Stimulated activated CD4-positive, alpha-beta T cell treated with anti-CD3 and anti-CD28 coated beads, Interleukin-1b, Interleukin-23, amount 100 ng/mL, for 1 hour (primary cell): Measurements from ENCODE around the gene CACNA1F.

Experiments used
- DNase-seq, 2 donors: peaks; one replicate each; pipeline ENCODE4 v3.0.0-alpha.2; 2020; ENCODE audit warnings: low read depth in 2 of 2

CACNA1F gene

DNA sequence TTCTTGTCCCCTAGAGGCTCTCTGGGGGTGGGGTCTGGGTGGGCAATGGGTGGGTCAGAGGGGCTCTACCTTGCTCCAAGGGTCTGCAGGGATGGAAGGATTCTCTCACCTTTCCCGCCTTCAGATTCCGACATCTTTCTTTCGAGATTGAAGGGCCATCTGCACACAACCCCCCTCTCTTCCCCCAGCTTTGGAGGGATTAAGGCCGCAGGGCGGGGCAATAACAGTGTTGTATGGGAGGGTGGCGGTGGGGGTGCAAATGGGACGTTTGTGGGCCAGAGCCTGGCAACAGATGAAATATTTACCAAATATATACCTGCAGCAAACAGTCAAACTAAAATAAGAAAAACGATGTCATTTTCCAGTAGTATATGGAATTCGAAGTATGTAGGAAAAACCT lies at the start of gene CACNA1F:
Gene CACNA1F (minus strand): TSS at position 165 of the 400 bp plus-strand sequence. CDS start 31 bp downstream, at position 134.
- DNase-seq: no peak

DNA sequence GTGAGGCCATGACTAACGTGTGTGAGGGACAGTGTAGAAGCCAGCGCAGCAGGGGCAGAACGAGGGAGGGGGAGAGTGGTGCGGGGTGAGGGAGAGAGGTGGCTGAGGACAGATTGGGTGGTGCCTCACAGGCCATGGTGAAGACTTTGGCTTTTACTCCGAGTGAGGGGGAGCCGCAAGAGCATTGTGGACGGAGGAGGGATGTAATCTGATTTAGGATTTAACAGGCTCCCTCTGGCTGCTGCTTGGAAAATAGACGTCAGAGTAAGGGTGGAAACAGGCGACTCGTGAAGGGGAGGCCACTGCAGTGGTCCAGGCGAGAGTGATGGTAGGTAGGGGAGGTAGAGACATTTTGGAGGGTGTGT lies 49.5 kb upstream of the CACNA1F start:
- no peak for DNase-seq

DNA sequence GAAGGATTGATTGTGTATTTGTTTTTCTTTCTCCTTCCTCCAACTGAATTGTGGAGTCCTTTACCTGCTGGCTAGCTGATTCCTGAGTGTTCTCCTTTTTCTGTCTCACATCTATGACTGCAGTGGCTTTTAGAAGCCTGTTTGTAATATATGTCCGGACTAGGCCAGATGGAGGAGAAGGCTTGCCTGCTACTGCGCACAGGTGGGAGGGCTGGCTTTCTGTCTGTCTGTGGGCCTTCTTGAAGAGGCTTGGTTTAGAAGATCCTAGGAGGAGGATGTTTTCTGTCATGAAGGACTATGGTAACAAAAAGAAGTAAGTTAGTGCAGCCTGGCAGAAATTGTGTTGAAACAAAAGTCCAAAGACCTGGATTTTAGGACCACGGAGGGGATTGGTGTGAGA lies 44.9 kb upstream of the CACNA1F start:
- no peak for DNase-seq

DNA sequence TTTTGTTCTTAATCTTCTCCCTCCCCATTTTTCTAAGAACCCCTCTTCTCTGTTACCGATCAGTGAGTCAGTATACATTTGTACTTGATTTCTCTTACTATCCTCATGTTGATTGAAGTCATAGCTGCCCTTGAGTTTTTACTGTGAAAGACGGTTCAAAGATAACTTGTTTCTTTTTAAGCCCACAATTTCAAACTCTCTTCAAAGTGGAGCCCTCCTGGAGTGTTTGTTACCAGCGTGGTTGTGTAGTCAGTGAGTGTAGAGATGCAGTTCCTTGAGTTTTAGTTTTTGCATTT lies 44.3 kb upstream of the CACNA1F start:
- no peak for DNase-seq

DNA sequence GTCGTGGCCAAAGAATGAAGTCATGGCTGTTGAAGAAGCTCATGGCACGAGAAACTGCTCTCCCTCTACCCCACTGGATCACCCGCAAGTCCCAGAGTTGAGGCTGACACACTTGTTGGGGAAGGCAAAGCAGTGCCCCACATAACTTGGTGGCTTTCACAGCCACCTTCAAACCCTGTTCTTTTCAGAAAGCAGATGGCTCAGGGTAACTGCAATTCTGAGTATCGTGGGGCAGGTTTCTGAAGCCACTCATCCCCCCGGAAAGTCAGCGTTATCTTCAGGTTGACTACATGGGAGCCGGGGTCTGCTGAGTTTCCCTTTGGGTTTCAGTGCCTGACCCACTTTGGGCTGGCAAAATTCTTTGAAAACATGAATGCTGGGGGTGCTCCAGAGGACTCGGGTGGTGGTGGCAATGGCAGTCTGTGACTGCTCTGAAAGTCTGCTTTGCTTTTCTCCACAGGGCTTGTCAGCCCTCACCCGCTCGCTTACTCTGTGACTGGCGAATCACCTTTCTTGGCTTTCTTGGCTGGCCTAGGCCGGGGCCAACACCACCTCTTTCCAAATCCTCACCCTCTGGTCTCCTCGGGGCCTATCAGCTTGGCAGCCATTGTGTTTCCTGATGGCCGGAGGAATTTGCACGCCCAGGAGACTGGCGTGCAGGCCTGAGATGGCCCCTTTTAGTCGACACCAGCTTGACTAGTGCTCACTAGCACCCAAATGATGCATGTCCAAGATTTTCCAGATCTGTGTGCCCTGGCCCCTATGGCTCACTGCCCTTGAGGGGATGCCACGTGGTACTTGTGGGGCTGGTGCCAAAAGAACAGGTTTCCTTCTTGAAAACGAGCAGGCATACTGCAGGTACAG lies 43.8 kb upstream of the CACNA1F start:
- DNase-seq: no peak

DNA sequence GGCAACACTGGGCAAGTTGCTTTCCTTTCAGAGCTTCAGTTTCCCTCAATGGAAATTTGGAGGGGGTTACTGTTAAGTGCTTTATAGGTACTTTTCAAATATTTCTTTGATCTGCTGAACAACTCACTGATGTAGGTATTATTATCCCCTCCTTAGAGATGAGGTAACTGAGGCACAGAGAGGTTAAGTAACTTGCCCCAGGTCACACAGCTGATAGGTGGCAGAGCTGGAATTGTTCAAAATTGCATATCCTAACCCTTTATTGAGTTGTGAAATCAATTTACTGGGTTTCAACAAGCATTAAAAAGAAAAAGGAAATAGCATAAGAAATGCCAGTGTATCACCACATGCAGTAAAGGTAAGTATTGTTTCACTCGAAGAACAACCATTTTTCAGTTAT lies 43.1 kb upstream of the CACNA1F start:
- no peak for DNase-seq

DNA sequence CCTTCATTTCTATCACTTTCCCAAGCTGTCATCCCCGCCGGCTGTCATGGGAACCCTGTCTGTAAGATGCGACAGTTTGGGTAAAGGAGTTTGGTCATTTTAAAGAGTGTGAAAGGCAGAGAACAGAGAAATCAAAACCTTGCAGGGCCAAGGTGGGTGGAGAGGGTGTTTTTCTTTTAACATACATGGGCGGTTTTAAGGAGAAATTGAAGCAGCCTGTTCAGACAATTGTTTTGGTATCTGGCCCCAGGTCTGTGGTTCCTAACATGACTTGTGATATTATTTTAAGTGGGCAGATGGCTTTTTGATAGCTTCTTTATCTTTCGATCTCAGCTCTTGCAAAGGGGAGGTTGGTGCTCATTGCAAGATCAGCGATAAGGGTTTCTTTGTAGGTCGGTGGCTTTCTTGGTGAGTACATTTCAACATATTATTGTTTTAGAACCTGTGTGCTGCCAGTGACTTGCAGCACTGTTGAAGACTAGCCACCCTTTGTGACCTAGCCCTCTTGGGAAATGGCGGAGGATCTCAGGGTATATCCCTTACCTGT lies 40.1 kb upstream of the CACNA1F start:
- no peak for DNase-seq

DNA sequence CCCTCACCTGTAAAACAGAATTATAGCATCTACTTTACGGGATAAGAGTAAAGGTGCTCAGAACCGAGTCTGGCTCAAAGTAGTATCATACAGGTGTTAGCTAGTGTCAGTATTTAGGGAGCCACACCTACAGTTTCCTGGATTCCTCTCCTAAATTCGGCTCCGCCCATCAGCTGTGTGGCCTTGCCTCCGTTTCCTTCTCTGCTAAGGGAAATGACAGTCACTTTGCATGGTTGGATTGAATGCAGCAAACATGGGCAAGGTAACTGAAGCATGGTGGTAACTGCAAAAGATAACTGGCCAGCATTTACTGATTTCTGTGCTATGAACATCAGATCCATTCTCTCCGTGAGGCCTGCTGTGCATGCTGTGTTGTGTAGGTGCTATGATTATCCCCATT lies 39.3 kb upstream of the CACNA1F start:
- DNase-seq: no peak

DNA sequence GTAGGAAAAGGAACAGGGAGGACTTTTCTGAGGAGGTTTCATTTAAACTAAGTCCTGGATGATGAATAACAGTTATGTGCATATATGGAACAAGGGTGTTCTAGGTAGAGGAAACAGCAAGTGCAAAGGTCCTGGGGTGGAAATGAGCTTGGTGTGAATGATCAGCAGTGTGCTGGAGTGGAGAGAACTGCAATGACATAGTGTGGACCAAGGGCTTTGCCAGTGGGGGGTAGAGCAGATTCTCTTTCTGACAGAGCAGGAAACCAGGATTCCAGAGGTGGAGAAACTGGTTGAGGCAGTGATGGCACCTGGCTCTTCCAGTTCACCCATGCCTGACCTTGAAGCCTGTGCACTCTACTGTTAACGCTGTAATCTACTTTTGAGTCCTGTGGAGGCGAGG lies 38.2 kb upstream of the CACNA1F start:
- DNase-seq: no peak

DNA sequence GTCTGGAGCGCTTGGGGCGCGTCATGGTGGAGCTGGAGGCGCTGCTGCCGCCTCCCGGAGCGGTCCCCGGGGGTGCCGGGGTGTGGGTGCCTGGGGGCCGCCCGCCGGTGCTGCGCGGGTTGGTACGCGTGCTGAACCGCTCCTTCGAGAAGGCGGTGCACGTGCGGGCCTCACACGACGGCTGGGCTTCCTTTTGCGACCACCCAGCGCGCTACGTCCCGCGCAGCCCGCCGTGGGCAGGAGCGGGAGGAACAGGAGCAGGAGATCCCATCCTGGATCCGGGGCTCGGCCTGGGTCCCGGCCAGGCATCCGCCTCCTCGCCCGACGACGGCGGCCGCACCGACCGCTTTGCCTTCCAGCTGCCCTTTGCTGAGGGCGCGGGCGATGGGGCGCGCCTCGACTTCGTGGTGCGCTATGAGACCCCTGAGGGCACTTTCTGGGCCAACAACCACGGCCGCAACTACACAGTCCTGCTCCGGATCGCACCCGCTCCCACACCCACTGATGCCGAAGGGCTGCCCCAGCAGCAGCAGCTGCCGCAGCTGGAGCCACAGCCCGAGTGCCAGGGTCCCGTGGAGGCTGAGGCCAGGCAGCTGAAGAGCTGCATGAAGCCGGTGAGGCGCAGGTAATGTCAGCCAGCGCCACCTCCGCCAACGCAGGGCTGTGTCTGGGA lies 37.2 kb upstream of the CACNA1F start:
- DNase-seq: no peak

DNA sequence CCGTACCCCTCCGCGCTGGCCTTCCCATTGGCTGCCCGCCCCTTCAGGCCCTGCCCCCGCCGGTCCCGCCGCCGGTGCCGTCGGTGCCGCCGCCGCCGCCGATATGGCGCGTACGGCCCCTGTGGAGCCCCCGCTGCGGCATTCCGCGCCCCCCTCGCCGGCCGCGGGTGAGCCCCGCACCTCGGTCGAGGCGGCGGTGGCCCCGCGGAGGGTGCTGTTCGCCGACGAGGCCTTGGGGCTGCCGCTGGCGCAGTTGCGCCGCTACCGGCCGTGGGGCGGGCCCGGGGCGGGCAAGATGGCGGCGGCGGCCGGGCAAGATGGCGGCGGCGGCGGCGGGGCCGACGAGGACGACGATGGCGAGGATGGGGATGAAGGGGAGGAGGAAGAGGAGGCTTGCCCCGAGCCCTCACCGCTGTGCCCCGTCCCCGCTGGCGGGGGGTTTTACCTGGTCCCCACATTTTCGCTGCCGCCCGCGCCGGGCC lies 36.7 kb upstream of the CACNA1F start, which contains the start of gene PPP1R3F:
Gene PPP1R3F (plus strand): TSS at position 27 of the 482 bp plus-strand sequence. CDS start 77 bp downstream, at position 104.
- peak in 1 of 2 donors; percentile 9 for DNase-seq

DNA sequence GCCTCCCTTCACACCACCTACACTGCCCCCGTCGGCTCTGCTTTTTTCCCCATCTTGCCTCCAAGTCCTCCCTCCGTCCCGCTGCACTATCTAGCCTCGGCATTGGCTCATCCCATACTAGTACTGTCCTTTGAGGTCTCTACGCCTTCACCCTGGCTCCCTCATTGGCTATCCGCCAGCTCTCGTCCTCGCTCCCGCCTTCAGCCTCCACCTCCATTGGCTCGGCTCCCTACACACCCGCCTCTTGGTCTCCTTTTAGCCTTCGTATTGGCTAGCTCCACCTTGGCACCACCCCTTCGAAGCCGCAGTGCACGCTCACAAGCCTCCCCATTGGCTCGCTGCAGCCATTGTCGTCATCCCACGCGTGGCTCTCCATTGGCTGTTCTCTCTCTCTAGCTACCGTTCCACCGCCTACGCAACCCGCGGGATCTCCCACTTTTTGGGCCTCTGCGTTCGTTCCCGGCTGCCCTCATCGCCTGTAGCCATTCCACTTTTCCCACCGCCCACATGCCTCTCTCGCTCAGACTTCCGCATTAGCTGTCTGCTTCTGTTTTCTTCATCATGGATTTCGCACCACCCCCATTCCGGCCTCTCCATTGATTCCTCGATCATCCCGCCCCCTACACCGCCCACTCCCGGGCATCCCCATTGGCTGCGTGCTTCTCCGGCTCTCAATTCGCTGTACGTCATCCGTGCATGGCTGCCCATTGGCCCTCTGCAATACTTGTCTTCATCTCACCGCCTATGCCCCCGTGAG lies 36.0 kb upstream of the CACNA1F start:
- peak; percentile 77 to 87 for DNase-seq

DNA sequence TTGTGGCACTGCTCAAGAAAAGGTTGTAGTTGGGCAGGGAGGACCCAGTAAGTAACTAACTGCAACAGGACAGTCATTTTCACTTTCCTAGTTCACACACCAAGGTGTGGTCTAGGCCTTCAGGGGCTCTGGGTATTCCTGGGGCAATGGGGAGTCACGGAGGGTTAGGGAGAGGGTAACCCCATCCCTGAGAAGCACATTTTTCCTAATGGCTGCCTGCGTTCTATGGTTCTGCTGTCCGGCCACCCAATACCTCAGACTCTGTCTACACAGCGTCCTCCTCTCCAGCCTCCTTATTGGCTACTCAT lies 35.5 kb upstream of the CACNA1F start:
- no peak for DNase-seq

DNA sequence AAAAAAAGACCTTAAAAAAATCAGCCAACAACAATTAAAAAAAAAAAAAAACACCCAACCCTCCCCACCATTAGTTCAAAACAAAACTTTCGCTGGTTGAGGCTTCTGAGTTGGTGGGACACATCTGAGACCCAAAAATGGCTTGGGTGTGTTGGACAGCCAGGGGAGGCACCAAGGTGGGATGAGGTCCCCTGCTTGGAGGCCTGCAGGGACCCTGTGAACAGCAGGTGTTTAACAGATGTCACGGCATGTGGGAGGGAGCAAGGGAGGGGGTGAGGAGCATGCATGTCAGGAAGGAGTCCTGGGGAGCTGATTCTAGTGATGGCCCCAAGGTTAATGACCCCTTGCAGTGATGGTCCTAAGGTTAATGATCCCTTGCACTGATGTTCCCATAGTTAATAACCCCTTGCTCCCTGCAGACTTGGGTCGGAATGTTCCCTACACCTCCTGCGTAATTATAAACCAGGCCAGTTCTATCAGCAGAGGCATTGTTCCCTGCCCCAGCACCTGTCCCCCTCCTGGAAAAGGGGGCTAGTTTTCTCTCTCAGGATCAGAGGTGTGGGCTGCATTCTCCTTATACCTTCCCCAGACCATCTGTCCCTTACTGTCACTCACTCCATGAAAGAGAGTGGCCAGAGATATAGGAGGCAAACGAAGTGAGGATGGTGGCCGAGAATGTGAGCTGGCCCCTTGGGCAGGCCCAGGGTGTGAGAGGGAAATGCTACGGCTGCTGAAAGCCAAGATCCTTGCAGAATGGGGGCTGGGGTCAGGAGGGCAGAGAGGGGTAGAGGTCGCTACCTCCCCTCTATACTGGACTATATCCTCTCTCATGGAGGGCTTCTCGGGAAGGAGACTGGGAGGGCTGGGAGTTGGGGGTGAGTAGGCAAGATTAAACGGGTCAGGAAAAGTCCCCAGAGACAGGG lies 33.6 kb upstream of the CACNA1F start:
- no peak for DNase-seq

DNA sequence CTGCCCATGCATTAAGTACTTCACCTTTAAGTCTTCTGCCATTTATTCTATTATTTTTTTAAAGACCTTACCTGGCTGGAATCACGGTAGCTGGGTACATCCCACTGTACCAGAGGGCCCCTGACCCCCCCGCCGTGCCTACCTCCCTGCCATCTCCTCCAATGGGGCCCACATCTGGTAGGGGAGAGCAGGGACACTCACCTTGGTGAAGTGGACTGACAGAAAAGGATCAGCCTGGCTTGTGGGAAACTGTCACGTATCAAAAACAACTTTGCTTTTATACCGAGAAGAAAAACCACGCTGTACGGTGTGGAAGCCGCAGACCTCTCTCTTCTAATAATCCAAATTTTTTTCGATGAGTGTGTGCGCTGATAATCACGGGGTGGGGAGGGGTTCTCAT lies 31.3 kb upstream of the CACNA1F start, which contains the start of gene FOXP3:
Gene FOXP3 (minus strand): TSS at position 251 of the 400 bp plus-strand sequence. CDS start 6,205 bp downstream, outside the sequence.
- no peak for DNase-seq

DNA sequence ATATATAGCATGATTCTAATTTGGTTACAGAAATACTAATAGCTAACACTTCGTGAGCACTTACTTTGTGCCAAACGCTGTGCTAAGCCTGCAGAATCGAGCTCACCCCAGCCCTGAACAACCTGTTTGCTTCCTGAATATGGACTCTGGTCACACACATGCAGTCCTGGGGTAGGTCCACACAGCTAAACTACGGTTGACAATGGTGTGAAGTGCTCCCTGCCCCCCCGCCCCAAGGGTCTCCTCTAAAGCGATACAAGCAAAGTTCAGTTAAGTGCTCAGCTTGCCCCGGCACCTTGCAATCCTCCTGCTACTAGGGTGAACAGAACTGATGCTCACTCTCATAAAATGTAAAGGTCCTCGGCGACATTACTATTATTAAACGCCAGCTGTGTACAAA lies 30.5 kb upstream of the CACNA1F start:
- DNase-seq: no peak

DNA sequence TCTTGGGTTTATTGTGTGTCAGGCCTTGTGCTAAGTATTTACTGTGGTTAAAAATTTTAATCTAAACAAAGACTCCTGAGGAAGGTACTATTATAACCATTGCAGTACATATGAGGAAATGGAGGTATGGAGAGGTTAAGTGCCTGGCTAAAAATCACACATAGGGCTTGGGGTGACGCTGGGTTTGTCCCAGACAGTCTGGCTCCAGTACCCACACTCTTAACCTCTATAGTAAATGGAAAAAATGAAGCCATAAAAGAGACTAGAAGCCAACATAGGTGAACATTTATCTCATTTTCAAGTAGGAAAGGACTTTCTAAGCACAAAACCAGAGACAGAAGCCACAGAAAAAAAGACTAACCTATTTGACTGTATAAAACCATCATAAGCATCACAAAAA lies 29.5 kb upstream of the CACNA1F start:
- DNase-seq: no peak

DNA sequence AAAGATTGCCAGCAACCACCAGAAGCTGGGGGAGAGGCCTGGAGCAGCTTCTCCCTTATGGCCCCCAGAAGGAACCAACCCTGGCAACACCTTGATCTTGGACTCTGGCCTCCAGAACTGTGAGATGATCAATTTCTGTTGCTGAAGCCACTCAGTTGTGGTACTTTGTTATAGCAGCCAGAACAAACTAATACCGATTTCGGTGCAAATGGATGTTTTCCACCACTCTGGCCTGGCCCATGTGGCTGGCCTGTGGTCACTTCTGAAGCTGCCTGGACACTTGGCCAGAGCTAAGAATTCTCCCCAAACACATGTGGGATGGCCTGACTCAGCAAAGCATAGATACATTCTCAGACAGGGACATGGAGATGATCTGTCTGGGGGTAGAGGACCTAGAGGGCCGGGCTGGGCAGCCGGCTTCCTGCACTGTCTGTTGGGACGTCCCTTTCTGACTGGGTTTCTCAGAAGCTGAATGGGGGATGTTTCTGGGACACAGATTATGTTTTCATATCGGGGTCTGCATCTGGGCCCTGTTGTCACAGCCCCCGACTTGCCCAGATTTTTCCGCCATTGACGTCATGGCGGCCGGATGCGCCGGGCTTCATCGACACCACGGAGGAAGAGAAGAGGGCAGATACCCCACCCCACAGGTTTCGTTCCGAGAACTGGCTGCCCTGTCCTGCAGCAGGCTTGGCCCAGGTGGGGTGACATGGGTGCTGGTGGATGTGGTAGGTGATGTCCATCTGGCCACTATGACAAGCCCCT lies 27.3 kb upstream of the CACNA1F start:
- no peak for DNase-seq

DNA sequence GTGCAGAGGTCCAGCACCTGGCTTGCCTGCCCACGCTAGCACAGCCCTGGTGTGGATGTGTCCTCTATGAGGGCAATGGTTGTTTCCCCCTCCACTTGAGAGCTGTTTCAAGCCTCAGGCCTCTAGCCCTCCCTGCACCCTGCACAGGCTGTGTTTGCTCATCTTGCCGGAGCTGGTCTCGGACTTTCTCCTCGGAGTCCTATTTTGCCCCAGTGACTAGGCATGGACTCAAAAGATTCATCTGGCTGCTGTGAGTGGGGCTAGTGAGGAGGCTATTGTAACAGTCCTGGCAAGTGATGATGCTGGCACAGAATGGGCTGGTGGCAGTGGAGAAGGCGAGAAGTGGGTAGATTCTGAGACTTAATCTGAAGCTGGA lies 25.6 kb upstream of the CACNA1F start:
- DNase-seq: no peak
